GM15510 (cell line): Measurements from ENCODE around the gene SORBS1.

ENCODE experiments used
- POLR2A ChIP-seq: IDR thresholded peaks from 3 replicates; pipeline ENCODE4 v1.6.1; 2011; ENCODE audit warnings: borderline replicate concordance; ENCODE audit not compliant: insufficient read length; ENCODE audit errors: extremely low read depth

Gene SORBS1

DNA sequence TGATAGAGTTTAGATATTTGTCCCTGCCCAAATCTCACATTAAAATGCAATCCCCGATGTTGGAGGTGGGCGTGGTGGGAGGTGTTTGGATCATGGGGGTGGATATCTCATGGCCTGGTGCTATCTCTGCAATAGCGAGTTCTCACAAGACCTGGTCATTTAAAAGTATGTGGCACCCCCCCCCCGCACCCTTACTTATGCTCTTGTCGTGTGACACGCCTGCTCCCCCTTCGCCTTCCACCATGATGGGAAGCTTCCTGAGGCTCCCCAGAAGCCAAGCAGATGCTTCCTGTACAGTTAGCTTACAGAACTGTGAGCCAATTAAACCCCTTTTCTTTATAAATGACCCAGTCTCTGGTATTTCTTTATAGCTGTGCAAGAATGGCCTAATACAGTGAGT lies 118.8 kb downstream of the SORBS1 start:
- no peak for TF ChIP-seq POLR2A

DNA sequence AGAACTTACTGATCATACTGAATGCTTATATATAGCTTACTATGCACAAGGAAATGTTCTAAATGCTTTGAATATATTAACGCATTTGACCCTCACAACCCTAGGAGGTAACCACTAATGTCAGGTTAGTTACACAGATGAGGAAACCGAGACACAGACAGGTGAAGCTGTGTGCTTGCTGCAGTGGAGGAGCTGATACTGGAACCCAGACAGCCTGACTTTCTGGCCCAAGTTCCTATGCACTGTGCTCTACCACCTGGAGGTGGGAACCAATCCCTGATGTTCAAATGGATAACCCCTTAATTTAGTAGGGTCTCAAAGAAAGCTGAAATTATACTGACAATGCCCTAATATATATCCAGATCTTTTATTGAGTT lies 119.6 kb downstream of the SORBS1 start:
- no peak for TF ChIP-seq POLR2A

DNA sequence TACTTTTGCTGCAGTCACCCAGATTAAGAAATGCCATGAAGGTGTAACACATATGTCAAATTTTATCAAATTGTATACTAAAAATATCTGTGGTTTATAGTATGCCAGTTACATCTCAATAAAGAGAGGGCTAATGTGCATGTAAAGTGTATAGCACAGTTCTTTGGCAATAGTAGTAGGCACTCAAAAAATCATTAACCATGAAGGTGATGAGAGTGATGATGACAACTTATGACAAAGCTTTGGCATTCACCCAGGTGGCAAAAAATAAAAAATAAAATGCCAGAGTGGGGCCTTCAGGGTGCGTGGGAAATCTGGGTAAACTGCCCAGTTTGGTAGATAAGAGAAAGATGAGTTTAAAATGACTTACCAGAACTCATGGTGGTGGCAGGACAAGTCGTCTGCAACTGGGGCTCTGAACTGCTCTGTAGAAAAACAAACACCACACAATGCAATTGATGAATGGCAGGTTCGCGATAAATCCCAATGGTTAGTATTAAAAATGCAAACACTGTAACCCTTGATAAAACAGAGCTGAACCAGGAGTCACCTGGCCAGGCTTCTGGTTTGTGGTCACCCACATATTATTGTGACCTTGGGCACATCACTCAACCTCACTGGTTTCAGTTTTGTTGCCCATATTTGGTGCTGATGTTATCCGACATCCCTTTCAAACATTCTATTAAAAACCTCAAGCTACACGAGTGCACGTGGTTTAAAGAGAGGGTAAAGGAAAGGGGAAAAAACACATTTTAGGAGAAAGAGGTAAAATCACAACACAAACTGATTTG lies 120.2 kb downstream of the SORBS1 start:
- no peak for TF ChIP-seq POLR2A

DNA sequence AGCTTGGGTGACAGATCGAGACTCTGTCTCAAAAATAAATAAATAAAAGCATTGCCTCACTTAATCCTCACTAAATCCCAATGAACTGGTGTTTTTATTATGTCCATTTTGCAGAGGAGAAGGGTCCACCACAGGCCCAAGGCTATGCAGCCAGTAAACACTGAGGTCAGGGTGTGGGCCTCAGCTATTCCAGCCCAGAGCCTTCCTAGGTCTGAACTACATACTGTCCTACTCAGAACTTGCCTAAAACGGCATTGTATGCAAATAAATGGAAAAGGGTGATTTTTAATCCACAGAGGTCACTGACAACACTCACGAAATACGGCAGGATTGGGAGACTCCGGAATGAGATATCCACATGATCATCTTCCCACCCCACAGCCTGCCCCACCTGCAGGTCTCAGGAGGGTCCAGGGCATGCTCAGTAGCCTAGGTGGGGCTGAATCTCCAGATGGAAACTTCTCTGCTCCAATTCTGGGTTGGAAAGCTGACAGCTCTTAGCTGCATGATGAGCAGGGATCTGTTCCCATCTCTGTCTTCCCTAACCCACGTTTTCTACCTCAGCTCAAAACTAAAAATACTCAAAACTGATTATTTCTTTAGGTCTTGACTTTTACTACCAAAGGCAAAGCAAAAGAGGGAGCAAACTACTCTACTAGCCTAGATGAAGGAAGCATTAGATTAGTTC lies 121.0 kb downstream of the SORBS1 start:
- no peak for TF ChIP-seq POLR2A

DNA sequence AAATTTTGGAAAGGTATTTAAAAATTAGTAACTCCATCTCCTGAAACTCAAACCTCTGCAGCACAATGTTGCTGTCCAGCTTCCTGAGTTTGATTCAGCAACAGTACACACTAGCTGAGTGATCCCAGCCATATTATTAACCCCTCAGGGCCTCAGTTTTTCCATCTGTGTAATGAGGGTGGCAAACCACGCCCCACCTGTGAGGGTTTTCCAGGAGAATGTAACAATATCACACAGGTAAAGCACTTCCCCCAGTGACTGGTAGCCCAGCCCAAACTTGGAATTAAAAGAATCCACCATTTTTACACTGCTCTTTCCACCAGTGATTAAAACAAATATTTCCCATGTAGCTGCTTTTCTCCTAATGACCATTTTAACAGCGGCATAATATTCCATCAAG lies 122.4 kb downstream of the SORBS1 start:
- TF ChIP-seq POLR2A = no peak

DNA sequence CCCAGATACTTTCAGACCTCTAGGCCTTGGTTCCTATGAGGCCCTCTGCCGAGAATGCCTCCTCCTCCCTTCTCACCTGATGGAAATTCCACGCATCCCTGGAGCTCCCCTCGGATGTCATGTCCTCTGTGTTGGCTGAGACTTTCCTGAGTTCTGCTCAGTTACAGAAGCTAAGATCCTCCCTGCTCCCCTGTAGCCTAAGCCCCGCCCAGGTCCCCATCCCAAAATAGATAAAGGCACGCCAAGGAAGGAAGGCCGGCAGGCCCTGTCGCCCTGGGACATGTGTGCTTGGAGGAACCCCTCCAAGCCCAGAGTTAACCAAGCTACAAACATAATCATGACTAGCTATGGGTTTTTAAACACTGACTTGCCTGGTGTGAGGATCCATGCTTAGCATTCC lies 123.5 kb downstream of the SORBS1 start:
- TF ChIP-seq POLR2A = no peak

DNA sequence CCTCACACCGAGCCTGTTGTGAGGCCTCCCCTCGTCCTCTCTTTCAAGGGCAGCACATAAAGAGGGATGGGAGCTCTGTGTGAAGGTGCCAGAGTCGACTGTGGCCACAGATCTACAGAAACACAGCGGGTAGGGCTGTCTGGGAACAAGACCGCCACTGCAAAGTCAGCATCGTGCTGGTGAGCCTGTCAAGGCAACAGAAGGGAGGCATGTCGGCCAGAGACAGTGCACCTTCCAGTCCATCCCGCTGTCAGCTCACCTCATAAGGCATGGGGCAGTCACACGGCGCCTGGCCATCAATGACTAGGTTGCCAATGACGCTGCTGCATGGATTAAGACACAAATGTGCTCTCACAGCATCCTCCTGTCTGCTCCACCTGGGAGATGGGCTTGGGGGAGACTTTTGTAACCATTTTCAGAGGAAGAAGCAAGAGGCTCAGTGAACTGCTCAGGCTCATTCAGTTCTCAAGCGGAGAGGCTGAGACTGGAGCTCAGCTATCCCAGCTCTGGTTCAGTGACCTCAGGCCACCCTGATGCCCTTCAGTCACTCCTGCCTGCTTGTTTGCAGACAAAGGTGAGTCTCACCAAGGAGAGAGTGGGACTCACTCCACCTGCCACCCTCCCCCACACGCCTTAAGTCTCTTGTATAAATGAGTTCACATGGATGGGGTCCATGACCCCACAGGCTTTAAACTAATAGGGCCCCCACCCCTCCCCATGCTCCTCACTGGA lies 125.5 kb downstream of the SORBS1 start:
- no peak for TF ChIP-seq POLR2A

DNA sequence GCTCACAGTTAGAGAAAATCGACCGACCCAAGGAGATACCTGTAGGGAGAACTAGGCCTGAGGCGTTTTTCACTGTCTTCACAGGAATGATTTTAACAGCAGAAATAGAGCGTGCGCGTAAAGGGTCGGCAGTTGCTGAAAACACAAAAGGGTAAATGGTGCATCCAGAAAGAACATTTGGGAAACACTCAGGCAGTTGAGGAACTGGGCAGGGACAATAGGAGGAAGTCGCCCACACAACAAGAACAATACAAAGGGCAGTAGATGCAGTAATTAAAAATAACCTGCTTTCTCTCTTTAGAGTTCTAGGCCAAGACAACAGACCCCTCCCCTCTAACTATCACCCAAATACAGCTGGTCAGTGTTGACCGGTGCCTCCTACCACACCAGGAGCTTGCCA lies 126.6 kb downstream of the SORBS1 start:
- TF ChIP-seq POLR2A = no peak

DNA sequence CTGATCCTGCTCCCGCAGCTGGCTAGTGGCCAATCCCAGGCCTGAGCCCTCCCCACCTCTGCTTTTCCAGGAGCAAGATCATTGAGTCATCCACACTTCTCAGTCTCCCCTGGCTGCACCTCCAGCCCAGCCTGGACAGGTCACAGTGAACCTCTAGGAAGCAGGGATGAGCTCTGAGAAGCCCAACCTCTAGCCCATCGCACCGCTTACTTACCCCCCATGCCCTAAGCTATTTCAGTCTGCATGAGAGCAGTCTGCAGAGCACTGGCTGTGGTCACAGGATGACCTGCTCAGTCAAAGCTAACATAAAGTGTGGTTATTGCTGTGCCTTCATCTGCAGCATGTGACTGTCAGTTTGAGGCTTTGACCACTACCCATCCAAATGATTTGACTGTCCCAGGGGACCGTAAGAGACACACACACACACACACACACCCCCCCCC lies 129.2 kb downstream of the SORBS1 start:
- no peak for TF ChIP-seq POLR2A

DNA sequence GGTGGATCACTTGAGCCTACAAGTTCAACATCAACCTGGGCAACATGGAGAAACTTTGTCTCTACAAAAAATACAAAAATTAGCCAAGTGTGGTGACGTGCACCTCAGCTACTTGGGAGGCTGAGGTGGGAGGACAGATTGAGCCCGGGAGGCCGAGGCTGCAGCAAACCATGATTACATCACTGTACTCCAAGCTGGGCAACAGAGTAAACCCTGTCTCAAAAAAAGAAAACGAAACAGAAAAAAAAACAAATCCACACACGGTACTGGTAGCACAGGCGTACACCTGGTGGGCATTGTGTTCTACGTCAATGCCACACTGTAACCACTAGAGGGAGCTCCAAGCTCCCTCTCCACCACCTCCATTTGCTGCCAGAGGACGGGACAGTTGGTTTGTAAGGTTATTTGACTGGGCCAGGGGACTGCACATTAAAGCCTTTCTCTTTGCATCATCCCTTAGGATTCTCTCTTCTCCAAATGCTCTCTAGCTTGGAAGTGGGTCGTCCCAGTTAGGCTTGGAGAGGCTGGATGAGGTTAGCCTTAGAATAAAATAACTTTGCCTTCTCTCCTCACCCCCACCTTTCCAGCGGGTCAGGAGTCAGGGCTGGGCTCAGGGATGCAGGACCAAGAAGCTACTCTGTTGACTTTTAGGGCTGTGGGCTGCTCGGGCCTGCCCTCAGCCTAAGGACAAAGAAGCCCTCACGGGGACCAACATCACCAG lies 130.8 kb downstream of the SORBS1 start:
- no peak for TF ChIP-seq POLR2A

DNA sequence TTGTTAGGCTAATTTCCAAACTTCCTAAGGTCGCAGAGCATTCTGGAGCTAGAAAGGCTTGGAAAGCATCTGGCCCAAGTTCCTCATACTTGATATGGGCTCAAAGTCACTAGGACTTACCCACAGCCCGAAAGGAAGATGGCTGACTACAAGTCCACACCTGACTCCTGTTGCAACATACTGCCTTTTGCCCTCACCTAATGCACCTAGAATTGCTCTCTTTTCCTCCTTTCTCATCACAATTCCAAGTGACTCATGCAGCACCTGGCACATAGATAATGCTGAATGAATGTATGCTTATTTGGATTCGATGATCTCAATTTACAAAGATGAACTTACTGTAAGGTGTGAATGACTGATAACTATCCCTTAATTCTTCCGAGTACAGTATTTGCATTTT lies 131.5 kb downstream of the SORBS1 start:
- TF ChIP-seq POLR2A = no peak

DNA sequence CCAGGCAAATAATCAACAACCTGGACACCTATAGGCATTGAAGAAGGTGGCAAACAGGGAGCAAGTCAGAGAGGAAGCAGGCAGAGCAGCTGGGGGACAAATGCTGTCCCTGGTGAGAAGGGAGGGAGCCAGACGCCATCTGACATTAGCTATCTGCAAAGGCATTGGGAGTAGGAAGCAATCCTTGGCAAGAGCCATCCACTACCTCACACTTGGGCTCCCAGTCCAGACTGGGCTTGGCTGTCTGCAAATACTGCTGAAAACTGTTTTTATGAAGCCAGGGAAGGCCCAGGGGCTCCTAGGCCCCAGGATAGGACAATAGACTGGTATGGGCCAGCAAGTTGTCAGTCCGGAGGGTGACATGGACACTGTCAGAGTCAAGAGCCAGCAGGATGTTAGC lies 132.5 kb downstream of the SORBS1 start:
- no peak for TF ChIP-seq POLR2A

DNA sequence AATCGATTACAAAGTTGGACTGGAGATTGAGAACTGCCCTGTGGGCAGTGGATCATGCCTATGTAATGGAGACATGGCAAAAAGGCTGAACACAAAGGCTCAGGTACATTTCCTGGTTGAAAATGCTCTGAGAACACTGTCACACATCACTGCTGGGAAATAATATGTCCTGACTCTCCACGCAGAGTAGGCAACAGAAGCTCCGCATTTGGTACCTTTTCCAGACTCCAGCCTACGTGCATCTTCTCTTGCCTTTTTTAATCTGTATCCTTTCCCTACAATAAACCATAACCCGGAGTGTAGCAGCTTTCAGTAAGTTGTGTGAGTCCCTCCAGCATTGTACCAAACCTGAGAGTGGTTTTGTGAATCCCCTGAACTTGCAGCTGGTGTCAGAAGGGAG lies 134.7 kb downstream of the SORBS1 start:
- TF ChIP-seq POLR2A = no peak

DNA sequence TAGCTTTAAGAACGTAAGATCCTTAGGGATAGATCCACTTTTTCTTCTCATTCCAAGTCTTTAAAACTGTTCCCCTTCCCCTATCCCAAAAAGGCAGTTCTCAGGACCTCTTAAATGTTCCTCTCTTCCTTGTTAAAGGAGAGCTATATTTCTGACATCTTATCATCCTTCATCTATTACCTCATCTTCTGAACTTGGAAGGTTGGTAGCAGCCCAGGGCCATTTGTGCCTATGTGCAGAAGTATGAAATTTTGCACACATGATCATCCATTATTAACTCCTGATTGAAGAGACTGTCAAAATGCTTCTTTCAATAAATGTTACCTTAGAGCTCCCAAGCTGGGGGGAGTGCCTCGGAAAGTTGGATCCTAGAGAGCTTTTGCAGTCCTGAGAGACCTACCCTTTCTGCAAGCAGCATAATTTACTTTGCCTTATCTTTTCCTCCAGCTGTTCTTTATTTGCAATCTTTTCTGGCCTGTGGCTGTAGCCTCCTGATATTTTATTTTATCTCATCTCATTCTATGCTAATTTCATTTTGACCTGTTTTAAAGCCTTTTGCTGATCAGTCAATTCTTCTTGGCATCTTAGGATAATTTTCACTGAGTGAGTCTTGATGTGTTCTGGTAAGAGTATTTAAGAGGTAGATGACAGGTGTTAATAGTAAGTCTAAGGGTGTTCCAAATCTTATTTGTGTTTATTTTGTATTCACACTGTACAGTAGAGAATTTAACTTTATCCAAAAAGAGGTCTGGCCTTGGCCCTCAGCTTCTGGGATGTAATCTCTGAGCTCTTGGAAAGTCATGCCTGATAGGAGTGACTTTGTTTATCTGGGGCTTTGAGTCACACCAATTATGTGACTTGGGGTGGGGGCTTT lies 135.3 kb downstream of the SORBS1 start:
- TF ChIP-seq POLR2A = no peak
